Raji (cell line): ENCODE data around the gene FEM1B.

ENCODE experiments used
- POLR2A ChIP-seq: IDR thresholded peaks from 2 replicates; pipeline ENCODE4 v1.6.1; 2011; ENCODE audit warnings: low read depth, low read length, control low read depth; ENCODE audit not compliant: insufficient read depth

FEM1B gene

DNA sequence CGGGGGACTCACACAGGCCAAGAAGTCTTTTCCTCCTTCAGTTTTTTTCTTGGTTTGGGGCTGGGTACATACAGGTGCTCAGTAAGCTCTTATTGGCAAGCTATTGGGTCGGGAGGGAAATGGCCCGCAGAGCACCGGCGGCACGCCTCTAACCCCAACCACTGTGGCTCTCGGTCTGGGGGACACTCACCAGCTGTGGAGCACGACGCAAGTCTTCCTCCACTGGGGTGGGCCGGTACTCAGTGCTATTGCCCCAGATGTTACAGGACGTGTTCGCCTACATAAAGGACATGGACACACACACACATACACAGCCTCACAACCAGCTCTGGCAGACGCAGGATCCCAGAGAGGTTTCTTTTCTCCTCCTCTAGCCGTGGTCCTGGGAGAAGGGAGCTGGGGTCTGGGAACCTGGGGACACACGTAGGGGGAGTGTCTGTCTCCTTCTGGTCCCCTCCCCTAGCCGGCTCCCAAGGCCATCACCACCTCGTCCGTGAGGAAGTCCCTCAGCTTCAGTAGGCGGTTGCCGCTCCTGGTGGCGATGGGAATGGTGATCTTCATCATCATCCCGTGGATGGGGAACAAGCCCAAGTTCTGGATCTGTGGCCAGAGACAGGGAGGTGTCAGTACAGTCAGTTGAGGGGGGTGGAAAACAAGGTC lies 33.4 kb downstream of the FEM1B start:
- no peak for TF ChIP-seq POLR2A

DNA sequence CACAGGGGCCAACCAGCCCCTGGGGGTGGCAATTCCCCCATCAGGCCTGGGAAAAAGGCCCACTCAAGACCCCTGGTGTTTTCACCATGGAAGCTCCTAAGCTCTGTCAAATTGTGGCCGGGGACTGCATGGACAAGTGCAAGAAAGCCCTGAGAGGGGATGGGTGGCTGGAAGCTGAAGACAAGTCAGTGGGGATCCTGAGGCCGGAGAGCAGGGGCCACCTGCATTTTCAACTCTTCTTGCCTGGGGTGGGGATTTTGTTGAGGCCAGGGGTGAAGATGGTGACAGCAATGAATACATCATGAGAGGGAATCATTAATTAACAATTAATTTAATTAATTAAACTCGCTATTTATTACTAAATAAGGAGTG lies 33.9 kb downstream of the FEM1B start:
- TF ChIP-seq POLR2A, result no peak

DNA sequence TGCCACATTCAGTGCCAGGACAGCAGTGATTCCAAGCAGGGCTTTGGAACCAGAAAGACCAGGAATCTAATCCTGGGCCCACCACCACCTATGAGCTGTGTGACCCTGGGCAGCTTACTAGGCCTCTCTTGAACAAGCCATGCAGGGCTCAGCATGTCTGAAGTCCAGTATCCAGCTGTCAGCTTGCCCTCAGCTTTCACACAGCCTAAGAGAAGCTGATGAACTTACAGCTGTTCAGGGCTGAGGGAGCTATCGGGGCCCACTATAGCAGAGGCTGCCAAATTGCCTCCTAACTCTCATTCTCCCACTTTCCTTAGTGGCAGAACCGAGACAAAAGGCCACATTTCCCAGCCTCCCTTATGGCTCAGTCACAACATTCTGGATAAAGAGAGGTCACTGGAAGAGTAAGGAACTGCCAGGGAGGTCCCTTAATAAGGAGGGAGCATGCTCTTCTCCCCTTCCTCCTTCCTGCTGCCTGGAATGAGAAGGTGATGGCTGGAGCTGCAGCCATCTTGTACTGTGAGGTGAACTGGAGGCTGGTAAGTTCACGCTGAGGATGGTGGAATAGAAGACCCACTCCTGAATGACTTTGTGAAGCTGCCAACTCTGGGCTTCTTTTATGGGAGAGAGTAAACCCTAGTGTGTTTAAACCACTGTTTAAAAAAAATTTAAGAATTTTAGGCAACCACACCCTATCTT lies 34.5 kb downstream of the FEM1B start:
- TF ChIP-seq POLR2A, result no peak

DNA sequence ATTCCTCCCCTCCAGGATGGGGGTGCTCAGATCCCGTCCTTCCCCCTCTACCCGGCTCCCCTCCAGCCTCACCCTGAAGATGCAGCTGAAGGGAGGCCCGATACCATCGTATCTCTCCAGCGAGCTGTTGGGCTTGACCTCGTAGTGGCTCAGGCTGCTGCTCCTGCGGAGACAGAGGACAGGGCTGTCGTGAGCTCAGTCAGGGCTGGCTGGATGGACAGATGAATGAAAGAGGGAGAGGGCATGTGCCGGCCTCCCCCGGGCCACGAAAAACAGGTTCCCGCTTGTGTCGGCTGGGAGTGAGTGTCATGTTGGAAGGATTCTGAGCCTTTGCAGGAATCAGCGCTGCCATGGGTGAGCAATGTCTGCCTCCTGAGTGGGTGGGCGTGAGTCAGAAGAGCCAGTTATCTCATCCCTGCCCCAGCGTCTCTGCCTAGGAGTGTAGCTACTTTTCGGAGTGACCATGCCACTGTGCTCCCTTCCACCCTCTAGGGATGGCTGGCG lies 35.2 kb downstream of the FEM1B start:
- no peak for TF ChIP-seq POLR2A

DNA sequence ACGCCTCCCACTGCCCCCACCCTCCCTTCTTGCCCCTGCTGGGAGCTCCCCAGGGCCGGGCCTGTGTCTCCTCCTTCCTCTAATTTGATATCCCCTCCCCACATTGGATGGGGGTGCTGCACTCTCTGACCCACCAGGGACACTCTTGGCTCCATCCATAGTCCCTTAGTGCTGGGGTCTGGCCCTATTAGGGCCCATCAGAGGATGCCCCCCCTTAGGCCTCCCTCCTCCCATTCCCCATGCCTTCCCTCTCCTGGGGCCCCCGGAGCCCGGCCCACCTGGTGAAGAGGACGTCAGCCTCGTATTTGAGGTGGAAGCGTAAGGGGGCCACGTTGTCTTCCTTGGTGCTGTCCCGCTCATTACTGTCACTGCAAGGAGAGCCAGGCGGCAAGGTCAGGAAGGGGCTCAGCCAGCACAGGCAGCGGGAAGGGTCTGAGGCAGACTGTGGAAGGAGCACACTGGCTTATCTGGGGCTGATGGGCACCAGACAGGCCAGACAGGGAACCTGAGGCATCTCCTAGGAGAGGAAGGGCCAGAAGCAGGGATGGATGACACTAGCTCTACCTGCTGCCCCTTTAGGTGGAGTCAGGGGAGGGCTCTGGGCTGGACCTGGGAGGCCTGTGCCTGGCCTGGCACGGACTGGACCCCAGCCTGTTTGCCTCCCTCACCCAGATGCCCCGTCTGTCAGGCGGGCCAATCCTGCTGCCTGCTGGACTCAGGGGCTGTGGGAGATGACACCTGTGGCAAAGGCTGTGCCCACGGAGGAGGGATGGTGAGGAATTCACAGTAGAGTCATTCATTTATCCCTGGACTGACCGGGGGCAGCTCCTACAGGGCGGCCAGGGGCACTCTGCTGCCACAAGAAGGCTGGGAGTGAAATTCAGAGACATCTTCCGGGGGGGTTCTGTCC lies 36.2 kb downstream of the FEM1B start:
- TF ChIP-seq POLR2A, result no peak

DNA sequence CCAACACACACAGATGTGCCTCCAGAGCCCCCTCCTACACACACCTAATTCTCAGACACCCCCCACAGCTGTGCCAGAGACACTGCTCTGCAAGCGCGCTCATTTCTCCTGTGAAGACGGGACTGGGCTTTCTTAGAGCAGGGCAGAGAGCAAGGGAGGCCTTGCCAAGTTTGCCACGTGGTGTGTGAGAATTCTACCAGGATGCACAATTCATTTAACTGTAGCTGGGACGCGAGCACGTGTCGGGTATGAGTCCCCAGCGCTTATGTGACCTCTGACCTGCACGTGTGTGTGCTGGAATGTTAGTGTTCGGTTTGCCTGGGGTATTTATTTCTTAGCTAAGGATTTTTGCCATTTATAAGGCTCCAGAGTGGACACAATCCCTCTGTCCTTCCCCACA lies 37.0 kb downstream of the FEM1B start:
- TF ChIP-seq POLR2A, result no peak

DNA sequence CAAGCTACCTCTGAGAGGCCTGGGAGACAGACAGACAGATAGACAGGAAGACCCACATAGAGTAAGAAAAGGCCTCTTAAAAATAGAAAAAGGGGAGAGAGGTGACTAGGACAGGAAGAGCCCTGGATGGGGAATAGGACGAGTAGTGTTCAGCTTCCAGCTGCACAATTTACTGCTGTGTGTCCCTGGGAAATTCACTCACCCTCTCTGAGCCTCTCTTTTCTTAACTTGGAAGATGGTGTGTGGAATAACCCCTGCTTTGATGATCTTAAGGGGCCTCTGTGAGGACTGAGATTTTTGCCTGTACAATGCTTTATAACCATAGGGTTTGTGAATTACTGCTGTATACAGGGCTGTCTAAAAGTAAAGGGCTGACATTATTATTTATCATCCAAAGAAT lies 37.5 kb downstream of the FEM1B start:
- TF ChIP-seq POLR2A, result no peak

DNA sequence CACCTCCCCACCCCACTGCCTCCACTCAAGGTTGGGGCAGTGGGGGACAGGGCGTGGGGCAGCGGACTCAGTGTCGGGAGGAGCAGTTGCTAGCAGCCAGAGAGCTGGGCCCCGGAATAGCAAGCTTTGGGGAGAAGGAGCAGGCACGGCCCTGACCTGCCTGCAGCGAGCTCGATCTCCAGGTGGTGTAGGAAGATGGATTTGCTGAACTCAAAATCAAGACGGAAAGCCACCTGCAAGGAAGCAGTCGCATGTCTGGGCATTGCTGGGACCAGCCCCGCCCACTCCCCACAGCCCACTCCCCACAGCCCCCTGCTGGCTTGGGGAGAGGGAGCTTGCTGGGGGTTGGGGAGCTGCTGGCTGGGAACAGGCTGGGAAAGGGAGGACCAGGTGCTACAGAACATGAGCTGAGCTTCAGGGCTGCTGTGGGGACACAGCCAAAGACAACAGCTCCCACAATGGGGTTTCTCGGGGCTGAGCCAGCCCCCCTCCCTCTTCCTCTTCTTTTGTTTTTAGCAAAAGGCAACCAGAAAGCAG lies 38.0 kb downstream of the FEM1B start:
- TF ChIP-seq POLR2A, result no peak

DNA sequence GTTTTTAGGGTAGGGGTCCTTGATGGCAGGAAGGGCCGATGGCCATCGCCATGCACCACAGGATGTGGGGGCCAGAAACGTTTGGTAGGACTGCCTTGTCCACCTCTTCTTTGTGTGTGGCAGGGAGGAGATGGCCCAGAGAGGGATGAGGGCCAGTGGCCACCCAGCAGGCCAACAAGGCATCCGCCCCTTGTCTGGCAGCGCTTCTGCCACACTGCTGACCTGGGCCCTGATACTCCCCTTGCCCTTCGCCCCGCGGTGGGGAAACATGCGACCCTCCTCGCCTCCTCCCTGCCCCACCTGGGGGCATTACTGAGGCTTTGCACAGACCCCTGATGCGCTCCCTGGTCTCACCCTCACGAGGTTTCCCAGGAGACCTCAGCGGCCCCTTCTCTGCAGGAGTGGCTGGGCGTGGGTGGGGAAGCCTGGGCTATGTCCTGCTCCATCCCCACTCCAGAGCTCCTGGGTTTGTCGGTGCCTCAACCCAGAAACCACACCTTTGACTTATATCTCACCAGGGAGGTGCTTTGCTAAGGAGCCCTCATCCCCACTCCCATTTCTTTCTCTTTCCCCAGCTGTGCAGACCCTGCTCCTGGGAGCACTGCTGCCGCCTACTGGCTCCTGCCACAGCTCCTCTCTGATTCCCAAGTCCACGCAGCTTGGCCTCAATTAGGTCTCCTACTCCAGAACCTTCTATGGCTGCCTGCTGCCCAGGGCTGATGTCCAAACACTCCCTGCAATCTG lies 38.7 kb downstream of the FEM1B start:
- no peak for TF ChIP-seq POLR2A

DNA sequence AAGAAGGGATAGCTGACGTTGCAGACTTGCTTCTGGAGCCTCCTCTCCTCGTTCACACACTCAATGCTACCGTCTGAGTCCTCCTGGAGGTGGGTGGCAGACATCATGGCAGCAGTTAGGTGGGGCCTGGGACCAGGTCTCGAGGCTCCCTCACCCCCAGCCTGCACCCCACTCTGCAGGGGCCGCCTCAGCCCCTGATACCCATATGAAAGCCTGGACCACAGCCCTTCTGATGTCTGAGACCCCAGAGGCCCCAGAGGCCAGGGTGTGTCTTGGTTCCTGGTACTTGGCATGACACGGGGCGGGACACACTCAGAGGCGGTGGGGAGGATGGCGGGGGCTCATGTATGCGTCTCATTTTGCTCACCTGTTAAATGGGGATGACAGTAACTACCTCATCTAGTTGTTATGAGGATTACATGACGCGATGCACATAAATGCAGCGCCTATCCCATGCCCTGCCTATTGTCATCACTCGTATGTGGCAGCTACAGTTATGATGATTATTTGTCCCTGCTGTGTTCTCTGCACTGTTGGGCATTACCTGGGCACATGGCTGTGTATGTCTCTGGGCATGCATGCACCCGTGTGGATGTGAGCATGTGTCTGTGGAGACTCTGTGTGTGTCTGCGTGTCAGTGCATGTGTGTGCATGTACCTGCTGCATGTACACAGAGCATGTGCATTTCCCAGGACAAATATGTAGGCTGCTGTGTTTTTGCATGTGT lies 39.9 kb downstream of the FEM1B start:
- no peak for TF ChIP-seq POLR2A

DNA sequence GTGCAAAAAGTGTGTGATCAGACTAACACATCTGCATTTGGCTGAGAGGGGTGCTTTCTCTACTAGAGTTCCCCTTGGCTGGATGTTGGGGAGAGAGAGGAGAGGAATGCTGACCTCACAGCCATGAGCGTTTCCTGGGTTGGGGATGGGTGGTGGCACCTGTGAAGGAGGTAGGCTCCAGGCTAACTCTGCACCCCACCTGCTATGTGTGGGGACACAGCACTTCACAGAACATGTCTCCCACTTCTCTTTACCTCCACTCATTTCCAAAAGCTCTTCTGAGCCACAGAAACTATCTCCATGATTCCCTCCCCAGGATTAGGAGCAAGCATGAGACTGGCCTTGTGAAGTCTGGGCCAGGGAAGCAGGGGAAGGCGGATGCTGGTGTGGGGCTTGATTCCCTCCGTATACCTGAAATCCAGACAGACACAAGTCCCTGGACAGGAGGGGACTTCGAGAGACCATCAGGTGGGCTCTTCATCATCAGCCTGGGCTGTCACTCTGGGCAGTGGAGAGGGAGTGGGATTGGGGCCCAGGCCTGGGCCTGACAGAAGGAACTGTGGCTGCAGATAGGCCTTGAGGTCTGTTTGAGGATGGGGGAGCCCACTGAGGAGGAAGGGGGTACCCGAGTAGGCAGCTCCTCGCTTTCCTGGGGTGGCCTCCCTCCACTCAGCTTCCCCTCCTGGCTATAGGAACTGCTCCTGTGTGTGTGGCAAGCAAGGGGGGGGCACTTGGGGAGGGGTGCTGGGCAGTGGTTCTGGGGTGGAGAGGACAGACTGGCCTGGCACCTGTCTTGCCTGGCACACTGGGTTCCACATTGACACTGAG lies 40.7 kb downstream of the FEM1B start:
- no peak for TF ChIP-seq POLR2A

DNA sequence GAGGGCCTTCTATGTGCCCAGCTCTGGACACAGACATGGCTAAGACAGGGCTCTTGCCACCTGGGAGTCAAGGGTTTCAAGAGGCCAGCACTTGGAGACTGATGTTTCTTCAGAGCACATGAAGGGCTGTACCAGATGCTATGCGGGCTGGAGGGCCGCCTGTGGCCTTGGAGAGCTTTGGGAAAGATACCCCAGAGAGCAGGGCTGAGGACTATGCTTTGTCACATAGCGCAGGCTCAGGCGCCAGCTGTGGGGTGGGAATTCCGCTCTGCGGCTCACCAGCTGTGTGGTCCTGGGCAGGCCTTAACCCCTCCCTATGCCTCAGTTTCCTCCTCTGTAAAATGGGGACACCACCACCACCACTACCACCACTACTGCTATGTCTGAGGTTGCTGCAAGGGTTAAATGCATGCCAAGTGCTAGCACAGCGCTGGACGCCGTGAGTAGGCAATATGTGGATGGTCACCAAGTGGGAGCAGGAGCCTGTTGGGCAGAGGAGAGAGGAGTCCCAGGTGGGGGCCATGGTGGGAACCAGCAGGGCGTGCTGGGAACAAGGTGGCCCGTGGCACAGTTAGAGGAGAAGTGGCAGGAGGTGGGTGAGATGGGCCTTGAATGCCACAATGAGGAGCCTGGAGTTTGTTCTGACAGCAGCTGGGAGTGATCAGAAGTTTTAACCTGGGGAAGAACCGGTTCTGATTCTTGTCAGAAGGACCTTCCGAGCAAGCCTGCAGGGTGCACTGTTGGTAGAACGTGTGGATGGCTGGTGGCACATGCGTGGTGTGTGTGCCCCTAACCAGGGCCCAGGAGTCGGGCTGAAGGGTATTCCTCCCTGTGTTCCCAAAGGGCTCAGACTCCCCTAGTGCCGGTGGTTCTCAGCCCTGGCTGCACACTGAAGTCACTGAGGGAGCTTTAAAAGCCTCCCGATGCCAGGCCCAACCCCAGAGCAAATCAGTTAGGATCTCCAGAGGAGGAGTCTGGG lies 41.7 kb downstream of the FEM1B start:
- TF ChIP-seq POLR2A, result no peak
